ENCODE data around the gene TRMT1. TPM values are rescaled to one million over a fixed set of nuclear protein-coding genes. Genes with fewer than 3 reads are reported as not detected.

TRMT1 gene
- total and polyA plus RNA-seq, 2 donors (not counting 1 experiment from before 2014, with no cell fraction given) = 91.8 to 281 TPM

DNA sequence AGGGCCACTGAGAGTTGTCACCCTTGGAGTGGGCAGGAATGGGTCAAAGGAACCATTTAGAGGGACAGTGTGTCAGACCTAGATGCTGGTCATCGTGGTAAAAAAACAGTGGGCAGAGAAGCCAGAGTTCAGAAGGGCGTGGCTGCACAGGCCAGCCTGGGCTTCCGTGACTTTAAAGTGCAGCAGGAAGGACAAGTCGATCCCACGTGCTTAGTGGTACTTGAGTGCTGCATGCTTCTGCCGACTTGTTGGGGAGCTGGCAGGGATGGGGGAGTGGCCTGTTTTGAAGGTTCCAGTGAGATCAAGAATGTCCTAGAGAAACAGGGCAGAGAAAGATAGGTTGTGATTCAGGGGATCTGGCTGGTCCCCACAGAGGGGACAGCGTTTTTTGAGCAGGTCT lies 30.9 kb downstream of the TRMT1 start:
- Histone ChIP-seq H3K36me3 (replicated peaks in 1 of 2; ENCODE audit: control extremely low read depth in 1 of 2, control insufficient read depth in 1 of 2, extremely low read depth in 1 of 2, insufficient read depth in 2 of 2, low read length in 1 of 2) (no peaks in the 10 kb centered on the region), H3K27me3 (replicated peaks in 1 of 4; ENCODE audit: control extremely low read depth in 1 of 4, control insufficient read depth in 3 of 4, insufficient read depth in 4 of 4, low read length in 3 of 4) (no peaks in the 10 kb centered on the region), H3K4me2 (replicated peaks; ENCODE audit: low read depth, low read length, poor library complexity, severe bottlenecking) (no peak overlapping the region), H3K27ac (ENCODE audit: low read length in 2 of 2) (no peak overlapping the region), H3K9me3 (ENCODE audit: control extremely low read depth in 1 of 3, control insufficient read depth in 2 of 3, insufficient read depth in 1 of 3, low read length in 2 of 3) (no peaks in the 10 kb centered on the region), H3K4me3 (ENCODE audit: control extremely low read depth in 1 of 5, extremely low read depth in 1 of 5, insufficient read depth in 1 of 5, low read depth in 2 of 5, low read length in 4 of 5) (no peak overlapping the region), H4K20me1 (ENCODE audit: control insufficient read depth, insufficient read depth, low read length, poor library complexity, severe bottlenecking) (no peaks in the 10 kb centered on the region), H3K9ac (ENCODE audit: low read length) (no peak overlapping the region), H3K79me2 (ENCODE audit: control insufficient read depth, insufficient read depth, low read length) (no peaks in the 10 kb centered on the region), H3K4me1 (ENCODE audit: control insufficient read depth in 2 of 2, insufficient read depth in 2 of 2, low read length in 2 of 2) (no peaks in the 10 kb centered on the region), H2AFZ (ENCODE audit: insufficient read depth, low read depth, low read length, poor library complexity, severe bottlenecking) (no peak overlapping the region)
- TF ChIP-seq, protein P1, sequence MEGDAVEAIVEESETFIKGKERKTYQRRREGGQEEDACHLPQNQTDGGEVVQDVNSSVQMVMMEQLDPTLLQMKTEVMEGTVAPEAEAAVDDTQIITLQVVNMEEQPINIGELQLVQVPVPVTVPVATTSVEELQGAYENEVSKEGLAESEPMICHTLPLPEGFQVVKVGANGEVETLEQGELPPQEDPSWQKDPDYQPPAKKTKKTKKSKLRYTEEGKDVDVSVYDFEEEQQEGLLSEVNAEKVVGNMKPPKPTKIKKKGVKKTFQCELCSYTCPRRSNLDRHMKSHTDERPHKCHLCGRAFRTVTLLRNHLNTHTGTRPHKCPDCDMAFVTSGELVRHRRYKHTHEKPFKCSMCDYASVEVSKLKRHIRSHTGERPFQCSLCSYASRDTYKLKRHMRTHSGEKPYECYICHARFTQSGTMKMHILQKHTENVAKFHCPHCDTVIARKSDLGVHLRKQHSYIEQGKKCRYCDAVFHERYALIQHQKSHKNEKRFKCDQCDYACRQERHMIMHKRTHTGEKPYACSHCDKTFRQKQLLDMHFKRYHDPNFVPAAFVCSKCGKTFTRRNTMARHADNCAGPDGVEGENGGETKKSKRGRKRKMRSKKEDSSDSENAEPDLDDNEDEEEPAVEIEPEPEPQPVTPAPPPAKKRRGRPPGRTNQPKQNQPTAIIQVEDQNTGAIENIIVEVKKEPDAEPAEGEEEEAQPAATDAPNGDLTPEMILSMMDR (IDR thresholded peaks at IDR 0.05) = no peak
- TF ChIP-seq EZH2 (IDR thresholded peaks at IDR 0.05; ENCODE audit: borderline replicate concordance, insufficient read depth, low read depth, low read length, poor library complexity, severe bottlenecking) = no peak
- H3K27ac Mint-ChIP-seq = no peak overlapping the region
- DNase-seq (no peak), ATAC-seq (ENCODE audit: low read depth) (no peak)
- CTCF ChIA-PET = interaction anchor here (0.8 to 1.9 kb wide), 6 partner anchors 9 to 193 kb away, joined by 3 to 8 read pairs (median 4); no protein-coding TSS in a partner anchor
- 60% methylated on average over 7 of the region's 7 CpGs for WGBS (ENCODE audit: insufficient coverage)
- POLR2A ChIA-PET = interaction anchor here (0.5 kb wide), 1 partner anchor 15 kb away, joined by 6 read pairs; no protein-coding TSS in a partner anchor
- intact Hi-C loops (cut with micrococcal nuclease) = no loop called here
- no peak overlapping the region for H3K4me3 Mint-ChIP-seq
- H3K27me3 Mint-ChIP-seq = peaks cover 4% of the 10 kb centered on the region
- H3K4me1 Mint-ChIP-seq = no peaks in the 10 kb centered on the region
- no peaks in the 10 kb centered on the region for H3K9me3 Mint-ChIP-seq (ENCODE audit: insufficient read depth)

DNA sequence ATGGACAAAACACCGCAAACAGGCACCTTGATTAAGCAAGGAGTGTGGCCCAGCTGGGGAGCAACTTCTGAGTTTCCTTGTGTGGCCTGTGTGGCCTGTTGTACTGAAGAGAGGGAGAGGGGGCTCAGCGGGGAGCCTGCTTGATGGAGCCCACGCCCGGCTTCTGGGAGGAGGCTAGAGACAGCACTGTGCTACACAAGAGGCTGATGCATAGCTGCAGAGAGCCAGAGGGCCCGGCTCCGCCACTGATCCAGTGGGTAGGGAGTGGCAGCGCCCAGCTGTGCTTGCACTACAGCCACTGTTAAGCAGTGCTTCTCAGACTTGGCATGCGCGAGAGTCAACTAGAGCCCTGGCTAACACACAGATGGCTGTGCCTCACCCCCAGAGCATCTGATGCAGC lies 32.9 kb downstream of the TRMT1 start:
- H3K4me3 ChIP-seq (ENCODE audit: control extremely low read depth in 1 of 5, extremely low read depth in 1 of 5, insufficient read depth in 1 of 5, low read depth in 2 of 5, low read length in 4 of 5) = no peak overlapping the region
- no peak overlapping the region for H3K27ac ChIP-seq (ENCODE audit: low read length in 2 of 2)
- no peak overlapping the region for H3K4me2 ChIP-seq (replicated peaks; ENCODE audit: low read depth, low read length, poor library complexity, severe bottlenecking)
- ChIA-PET POLR2A (no interaction called here), CTCF (interaction anchor here (1.4 kb wide), 1 partner anchor 22 kb away, joined by 4 read pairs; no protein-coding TSS in a partner anchor)
- no peak overlapping the region for H3K4me3 Mint-ChIP-seq
- intact Hi-C loops (cut with micrococcal nuclease) = no loop called here
- DNase-seq (no peak), ATAC-seq (ENCODE audit: low read depth) (no peak)
- H3K9me3 ChIP-seq (ENCODE audit: control extremely low read depth in 1 of 3, control insufficient read depth in 2 of 3, insufficient read depth in 1 of 3, low read length in 2 of 3) = no peaks in the 10 kb centered on the region
- 95% methylated on average over 9 of the region's 9 CpGs for WGBS (ENCODE audit: insufficient coverage)
- no peaks in the 10 kb centered on the region for H3K9me3 Mint-ChIP-seq (ENCODE audit: insufficient read depth)
- H3K36me3 ChIP-seq (replicated peaks in 1 of 2; ENCODE audit: control extremely low read depth in 1 of 2, control insufficient read depth in 1 of 2, extremely low read depth in 1 of 2, insufficient read depth in 2 of 2, low read length in 1 of 2) = no peaks in the 10 kb centered on the region
- H3K27me3 ChIP-seq (replicated peaks in 1 of 4; ENCODE audit: control extremely low read depth in 1 of 4, control insufficient read depth in 3 of 4, insufficient read depth in 4 of 4, low read length in 3 of 4) = no peaks in the 10 kb centered on the region
- H3K79me2 ChIP-seq (ENCODE audit: control insufficient read depth, insufficient read depth, low read length) = no peaks in the 10 kb centered on the region
- H3K27ac Mint-ChIP-seq = no peak overlapping the region
- no peaks in the 10 kb centered on the region for H3K4me1 ChIP-seq (ENCODE audit: control insufficient read depth in 2 of 2, insufficient read depth in 2 of 2, low read length in 2 of 2)
- no peak overlapping the region for H2AFZ ChIP-seq (ENCODE audit: insufficient read depth, low read depth, low read length, poor library complexity, severe bottlenecking)
- H3K9ac ChIP-seq (ENCODE audit: low read length) = no peak overlapping the region
- no peak for TF ChIP-seq EZH2 (IDR thresholded peaks at IDR 0.05; ENCODE audit: borderline replicate concordance, insufficient read depth, low read depth, low read length, poor library complexity, severe bottlenecking)
- TF ChIP-seq, protein P1 (IDR thresholded peaks at IDR 0.05) = no peak
- no peaks in the 10 kb centered on the region for H3K4me1 Mint-ChIP-seq
- peaks cover 4% of the 10 kb centered on the region for H3K27me3 Mint-ChIP-seq
- no peaks in the 10 kb centered on the region for H4K20me1 ChIP-seq (ENCODE audit: control insufficient read depth, insufficient read depth, low read length, poor library complexity, severe bottlenecking)

All from B cell (primary cell).